Stimulated activated CD8-positive, alpha-beta memory T cell treated with anti-CD3 and anti-CD28 coated beads, Interleukin-15, amount 100 ng/mL, for 4 hours (primary cell): ENCODE data around the gene HS6ST2.
"Not testable (repeated sequence)": the region's sequence is repeated elsewhere in the genome, so short reads cannot be mapped to it uniquely, and the experiment has no call there.

ENCODE experiments used
- DNase-seq, 2 donors: peaks; one replicate each; pipeline ENCODE4 v3.0.0-alpha.2; 2020; ENCODE audit warnings: low read depth in 2 of 2

Gene HS6ST2

GRCh38 chrX:132958091-132958703, at the start of gene HS6ST2:
Gene HS6ST2, minus strand, starts transcription at chrX:132958629.
- no peak for DNase-seq

- DNase-seq, result no peak
These were observed 49.0 kb upstream of the HS6ST2 start for GRCh38 chrX:133007458-133007857.

DNA sequence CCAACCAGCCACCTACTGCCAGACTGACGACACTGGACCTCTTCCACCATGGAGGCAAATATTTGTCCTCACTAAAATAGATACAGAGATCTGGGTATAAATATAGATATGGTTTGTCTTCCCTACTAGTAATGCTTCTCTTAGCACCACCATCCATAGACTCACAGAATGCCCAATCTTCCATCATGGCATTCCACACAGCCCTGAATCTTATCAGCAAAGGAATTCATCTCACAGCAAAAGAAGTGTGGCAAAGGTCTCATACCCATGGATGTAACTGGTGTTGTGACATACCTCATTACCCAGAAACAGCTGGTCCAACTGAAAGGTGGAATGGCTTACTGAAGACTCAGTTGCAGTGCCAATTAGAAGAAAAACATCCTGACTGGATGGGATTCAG, 47.2 kb upstream of the HS6ST2 start:
- no peak for DNase-seq

- DNase-seq, result no peak
These were observed 46.6 kb upstream of the HS6ST2 start for GRCh38 chrX:133005042-133005441.

- DNase-seq, result no peak
These were observed 40.8 kb upstream of the HS6ST2 start for GRCh38 chrX:132999209-132999608.

DNA sequence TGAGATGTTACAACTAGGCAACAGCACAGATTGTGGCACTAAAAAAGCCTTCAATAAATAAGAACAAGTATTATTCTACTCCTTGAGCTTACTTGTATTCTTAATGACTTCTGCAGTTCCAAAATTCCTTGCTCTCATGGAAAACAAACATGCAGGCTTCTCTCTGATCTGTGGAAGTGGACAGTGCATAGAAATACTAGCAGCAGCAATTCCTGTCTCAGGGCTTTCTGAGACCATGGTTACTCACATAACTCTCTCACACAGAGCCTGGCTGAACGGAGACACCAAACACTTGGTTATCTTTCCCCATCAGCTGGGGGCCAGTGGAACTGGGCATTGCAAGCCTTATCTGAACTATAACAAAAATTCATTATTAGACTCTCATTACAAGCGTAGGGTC, 32.4 kb upstream of the HS6ST2 start:
- DNase-seq, result no peak

DNA sequence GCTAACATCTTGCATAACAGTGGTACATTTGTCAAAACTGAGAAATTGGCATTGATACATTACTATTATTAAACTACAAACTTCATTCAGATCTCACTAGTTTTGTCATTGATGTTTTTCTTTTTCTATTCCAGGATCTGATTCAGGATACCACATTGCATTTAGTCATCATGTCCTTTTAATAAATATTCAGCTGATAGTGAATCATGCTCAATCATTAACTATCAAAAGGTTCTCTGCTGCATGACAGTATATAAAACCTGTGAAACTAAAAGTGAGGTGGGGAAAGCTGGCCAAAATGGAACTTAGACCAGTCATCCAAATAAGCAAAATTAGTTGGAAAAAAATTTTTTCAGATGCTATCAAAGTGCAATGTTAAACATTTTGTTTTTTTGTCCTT, 28.1 kb upstream of the HS6ST2 start:
- no peak for DNase-seq

DNA sequence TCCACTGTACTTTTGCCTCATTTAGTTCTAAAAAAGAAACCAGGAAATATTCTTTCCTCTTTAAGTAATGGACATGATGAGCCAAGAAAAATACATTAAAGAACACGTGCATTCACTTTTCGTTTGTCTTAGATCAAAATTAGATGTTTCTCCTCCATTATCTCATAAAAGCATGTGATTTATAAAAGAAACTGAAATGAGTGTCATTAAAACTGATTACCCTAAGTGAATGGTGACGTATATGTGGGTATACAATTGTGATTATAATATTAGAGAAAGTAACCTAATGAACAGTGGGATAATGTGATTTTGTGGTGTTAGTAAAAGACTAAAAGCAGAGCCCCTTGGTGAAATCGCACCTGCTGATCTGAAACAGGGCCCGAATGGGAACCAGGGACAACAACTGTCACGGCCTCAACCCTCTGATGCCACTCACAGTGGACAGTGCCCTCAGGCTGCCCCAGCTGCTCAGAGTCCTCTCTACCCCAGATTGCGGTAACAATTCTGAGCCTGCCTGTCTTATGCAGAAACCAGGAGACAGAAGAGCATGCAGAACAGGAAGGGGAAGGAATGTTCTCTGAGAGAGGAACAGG, 25.7 kb upstream of the HS6ST2 start:
- no peak for DNase-seq

DNA sequence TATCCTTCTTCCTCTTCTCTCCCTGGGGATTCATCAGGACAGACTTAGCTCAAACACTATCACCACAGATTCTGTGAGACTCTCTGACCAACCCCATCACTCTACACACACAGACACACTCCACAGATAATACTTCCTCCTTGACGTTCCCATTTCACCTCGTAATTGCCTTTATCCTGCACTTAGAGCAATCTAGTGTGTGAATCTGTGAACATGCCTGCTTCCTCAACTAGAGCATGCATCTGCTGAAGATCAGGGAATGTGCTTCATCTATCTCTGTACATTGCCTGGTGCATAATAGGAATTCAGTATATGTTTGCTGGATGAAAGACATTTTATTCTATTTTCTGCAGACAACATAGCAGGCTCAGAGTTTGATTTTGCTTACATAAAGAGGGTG, 25.1 kb upstream of the HS6ST2 start:
- DNase-seq, result no peak

- DNase-seq, result not testable (repeated sequence)
These were observed 21.6 kb upstream of the HS6ST2 start for GRCh38 chrX:132980035-132980434.

GRCh38 chrX:132968296-132968949, 10.0 kb upstream of the HS6ST2 start:
- no peak for DNase-seq

GRCh38 chrX:132967049-132967448, 8.6 kb upstream of the HS6ST2 start:
- DNase-seq, result no peak

DNA sequence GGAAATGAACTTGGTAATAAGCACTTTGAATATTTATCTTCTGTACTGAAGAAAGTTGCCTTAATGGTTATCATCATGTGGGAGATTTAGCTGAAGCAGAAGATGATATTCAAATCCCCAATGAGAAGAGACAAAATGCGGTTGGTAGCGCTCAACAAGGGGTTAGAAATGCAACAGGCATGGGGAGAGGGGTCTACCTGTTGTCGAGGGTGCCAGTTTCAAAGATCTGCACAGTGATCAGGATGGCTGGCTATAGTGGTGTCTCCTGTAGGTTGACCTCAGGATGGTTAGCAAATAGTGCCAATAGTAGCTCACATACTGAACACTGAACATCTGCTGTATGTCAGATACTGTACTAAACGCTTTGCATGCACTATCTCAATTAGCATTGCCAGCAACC, 7.0 kb upstream of the HS6ST2 start:
- DNase-seq, result no peak

GRCh38 chrX:132961511-132961910, 3.1 kb upstream of the HS6ST2 start:
- DNase-seq, result no peak

DNA sequence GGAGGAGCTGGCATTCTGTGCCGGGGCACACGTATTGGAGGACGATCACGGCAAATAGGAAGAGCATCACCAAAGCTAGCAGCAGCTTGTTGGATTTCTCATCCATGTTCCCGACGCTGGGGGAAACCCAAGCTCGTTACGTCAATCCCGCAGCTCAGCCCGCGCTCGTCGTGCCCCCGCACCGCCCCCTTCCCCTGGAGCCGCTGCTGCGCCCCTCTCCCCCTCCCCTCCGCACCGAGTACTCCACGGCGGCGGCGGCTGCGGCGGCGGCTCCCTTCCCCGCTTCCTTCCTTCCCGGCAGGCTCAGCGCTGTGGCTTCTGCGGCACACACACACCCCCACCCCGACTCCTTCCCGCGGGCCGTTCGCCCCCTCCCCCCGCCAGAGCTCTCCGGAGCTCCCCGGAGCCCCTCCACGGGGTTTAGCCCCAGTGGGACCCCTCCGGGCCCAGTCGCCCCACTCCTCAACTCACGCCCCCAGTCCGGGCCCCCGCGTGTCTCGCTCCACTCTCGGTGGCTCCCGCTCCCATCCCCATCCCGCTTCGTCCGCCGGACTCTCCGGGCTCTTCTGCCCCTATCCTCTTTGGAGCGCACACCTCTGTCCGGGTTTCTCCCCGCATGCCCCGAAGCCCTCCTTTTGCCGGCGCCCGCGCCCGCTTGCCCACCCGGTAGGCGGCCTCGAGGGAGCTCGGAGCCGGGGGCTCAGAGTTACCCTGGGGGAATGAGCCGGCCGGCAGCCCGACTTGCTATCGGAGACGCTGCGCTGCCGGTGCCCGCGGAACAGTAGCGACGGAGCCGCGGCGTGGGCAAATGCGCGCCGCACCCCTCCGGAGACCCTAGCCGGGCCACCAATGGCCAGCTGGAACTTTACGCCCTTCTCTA, 978 bp downstream of the HS6ST2 start:
- no peak for DNase-seq

- no peak for DNase-seq
These were observed 1.8 kb downstream of the HS6ST2 start for GRCh38 chrX:132956421-132957210.

- DNase-seq, result no peak
These were observed 2.7 kb downstream of the HS6ST2 start for GRCh38 chrX:132955690-132956089.

DNA sequence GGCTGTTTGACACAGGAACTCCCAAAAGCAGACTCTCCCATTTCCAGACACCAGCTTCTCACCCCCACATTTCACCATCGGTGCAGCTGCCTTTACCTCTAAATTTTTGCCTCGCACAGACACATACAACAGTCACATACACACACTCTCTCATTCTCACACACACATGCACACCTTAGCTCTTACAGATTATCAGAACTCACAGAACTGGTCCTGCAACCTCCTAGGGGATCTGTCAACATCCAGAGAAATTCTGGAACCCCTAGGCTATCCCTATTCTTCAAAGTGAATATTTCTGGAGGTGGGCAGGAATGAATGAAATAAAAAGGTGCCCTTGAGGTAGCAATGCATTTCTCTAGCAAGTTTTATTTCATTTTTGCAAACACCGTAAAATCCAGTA, 4.1 kb downstream of the HS6ST2 start:
- DNase-seq, result no peak

GRCh38 chrX:132953354-132953753, 5.1 kb downstream of the HS6ST2 start:
- no peak for DNase-seq

DNA sequence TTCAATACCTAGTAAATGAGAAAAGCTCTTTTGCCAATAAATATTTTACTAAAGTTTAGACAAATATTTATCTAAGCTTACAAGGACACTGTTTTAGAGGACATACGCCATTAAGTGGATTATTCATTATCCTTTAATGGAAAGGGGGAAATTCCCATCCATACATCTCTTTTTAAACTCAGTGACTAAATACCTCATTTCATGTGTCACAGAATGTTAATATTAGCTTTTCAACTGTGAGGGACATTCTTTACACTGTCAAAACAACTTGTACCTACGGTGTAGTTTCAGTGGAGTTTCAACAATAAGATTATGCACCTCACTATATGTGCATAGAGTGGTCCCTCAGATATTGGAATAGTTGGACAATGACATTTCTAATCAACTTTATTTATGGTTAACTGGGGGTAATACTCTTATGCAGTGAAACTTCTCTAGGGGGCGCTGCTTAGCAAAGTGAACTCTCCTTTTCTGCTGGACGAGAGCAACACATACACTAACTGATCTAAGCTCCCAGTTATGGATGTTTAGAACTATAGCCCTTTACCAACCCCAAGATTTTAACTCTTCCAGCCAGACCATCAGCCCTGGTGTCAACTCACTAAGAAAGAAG, 9.7 kb downstream of the HS6ST2 start:
- DNase-seq, result no peak

DNA sequence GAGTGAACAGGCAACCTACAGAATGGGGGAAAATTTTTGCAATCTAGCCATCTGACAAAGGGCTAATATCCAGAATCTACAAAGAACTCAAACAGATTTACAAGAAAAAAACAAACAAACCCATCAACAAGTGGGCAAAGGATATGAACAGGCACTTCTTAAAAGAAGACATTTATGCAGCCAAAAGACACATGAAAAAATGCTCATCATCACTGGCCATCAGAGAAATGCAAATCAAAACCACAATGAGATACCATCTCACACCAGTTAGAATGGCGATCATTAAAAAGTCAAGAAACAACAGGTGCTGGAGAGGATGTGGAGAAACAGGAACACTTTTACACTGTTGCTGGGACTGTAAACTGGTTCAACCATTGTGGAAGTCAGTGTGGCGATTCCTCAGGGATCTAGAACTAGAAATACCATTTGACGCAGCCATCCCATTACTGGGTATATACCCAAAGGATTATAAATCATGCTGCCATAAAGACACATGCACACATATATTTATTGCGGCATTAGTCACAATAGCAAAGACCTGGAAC, 13.3 kb downstream of the HS6ST2 start:
- not testable (repeated sequence) for DNase-seq
